Ishikawa (cell line): ENCODE data around the gene MED28.

Source experiments
- CREB1 ChIP-seq: IDR thresholded peaks from 2 replicates; pipeline ENCODE4 v1.6.1; 2012; ENCODE audit warnings: low read depth
- EGR1 ChIP-seq: IDR thresholded peaks from 2 replicates; pipeline ENCODE4 v1.6.1; 2012
- EP300 ChIP-seq: IDR thresholded peaks from 2 replicates; pipeline ENCODE4 v1.6.1; 2012; ENCODE audit warnings: borderline replicate concordance
- RAD21 ChIP-seq: IDR thresholded peaks from 2 replicates; pipeline ENCODE4 v1.6.1; 2012; ENCODE audit warnings: low read depth
- TEAD4 ChIP-seq: IDR thresholded peaks from 2 replicates; pipeline ENCODE4 v1.6.1; 2012
- TF ChIP-seq, protein P1 (sequence below): IDR thresholded peaks from 2 replicates; pipeline ENCODE4 v1.6.1; 2012

DNA sequence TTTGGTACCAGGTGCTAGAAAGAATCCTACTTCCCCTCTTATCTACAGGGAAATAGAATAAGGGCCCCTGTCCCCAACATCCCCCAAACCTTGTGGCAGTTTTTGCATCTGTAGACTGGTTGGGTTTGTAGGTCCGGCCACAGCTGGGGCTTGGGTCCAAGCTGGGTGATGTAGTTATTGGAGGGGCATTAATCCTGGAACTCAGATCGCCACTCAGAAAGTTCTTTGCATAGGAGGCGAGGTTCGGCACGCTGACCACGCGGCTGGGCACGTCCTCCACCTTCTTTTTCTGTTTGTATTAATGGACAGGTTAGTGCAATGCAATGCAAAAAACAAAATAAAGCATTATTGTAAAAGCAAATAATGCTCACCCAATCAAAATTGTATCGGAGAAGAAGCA lies 19.2 kb downstream of the MED28 start:
- TF ChIP-seq CREB1 (no peak), TEAD4 (no peak), EGR1 (no peak), EP300 (no peak), RAD21 (no peak)
- TF ChIP-seq, protein P1, sequence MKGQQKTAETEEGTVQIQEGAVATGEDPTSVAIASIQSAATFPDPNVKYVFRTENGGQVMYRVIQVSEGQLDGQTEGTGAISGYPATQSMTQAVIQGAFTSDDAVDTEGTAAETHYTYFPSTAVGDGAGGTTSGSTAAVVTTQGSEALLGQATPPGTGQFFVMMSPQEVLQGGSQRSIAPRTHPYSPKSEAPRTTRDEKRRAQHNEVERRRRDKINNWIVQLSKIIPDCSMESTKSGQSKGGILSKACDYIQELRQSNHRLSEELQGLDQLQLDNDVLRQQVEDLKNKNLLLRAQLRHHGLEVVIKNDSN, result no peak
